Measurements from ENCODE around the gene CFAP410. TPM values are rescaled to one million over a fixed set of nuclear protein-coding genes. Genes with fewer than 3 reads are reported as not detected.
A peak's percentile ranks its signal among the peaks of the same experiment; 100 is the strongest.

CFAP410 gene
- total RNA-seq, 1 donor from 2014 or later, result 13.0 TPM

GRCh38 chr21:44298301-44298700 lies 40.9 kb downstream of the CFAP410 start:
- DNase-seq, result no peak

GRCh38 chr21:44297525-44298290 lies 41.5 kb downstream of the CFAP410 start:
- peak; percentile 88 for DNase-seq

- no peak for DNase-seq
These were observed 42.3 kb downstream of the CFAP410 start for GRCh38 chr21:44296916-44297315.

- DNase-seq, result no peak
These were observed 43.1 kb downstream of the CFAP410 start for GRCh38 chr21:44296103-44296519.

- DNase-seq, result peak; percentile 30
These were observed 43.5 kb downstream of the CFAP410 start for GRCh38 chr21:44295646-44296045.

GRCh38 chr21:44295163-44295573 lies 44.0 kb downstream of the CFAP410 start:
- DNase-seq, result no peak

GRCh38 chr21:44294391-44295162 lies 44.6 kb downstream of the CFAP410 start:
- peak; percentile 31 for DNase-seq

GRCh38 chr21:44293551-44294231 lies 45.5 kb downstream of the CFAP410 start:
- DNase-seq, result no peak

GRCh38 chr21:44292812-44293195 lies 46.4 kb downstream of the CFAP410 start:
- no peak for DNase-seq

GRCh38 chr21:44291936-44292811 lies 47.0 kb downstream of the CFAP410 start:
- DNase-seq, result no peak

- DNase-seq, result no peak
These were observed 47.9 kb downstream of the CFAP410 start for GRCh38 chr21:44291078-44291935.

GRCh38 chr21:44290327-44291077 lies 48.7 kb downstream of the CFAP410 start:
- no peak for DNase-seq

- DNase-seq, result no peak
These were observed 49.7 kb downstream of the CFAP410 start for GRCh38 chr21:44289381-44290010.

GRCh38 chr21:44288251-44289110 lies 50.7 kb downstream of the CFAP410 start:
- no peak for DNase-seq

- DNase-seq, result no peak
These were observed 52.2 kb downstream of the CFAP410 start for GRCh38 chr21:44286716-44287632.

GRCh38 chr21:44286086-44286715 lies 53.0 kb downstream of the CFAP410 start:
- DNase-seq, result no peak
